SH-SY5Y (cell line): ENCODE measurements around the gene PRR22.

Source experiments
- GATA2 ChIP-seq: IDR thresholded peaks from 2 replicates; pipeline ENCODE4 v1.6.1; 2011; ENCODE audit warnings: mild to moderate bottlenecking, low read depth, low read length
- GATA3 ChIP-seq: IDR thresholded peaks from 2 replicates; pipeline ENCODE4 v1.6.1; 2011; ENCODE audit warnings: low read depth, mild to moderate bottlenecking, low read length, moderate library complexity

DNA sequence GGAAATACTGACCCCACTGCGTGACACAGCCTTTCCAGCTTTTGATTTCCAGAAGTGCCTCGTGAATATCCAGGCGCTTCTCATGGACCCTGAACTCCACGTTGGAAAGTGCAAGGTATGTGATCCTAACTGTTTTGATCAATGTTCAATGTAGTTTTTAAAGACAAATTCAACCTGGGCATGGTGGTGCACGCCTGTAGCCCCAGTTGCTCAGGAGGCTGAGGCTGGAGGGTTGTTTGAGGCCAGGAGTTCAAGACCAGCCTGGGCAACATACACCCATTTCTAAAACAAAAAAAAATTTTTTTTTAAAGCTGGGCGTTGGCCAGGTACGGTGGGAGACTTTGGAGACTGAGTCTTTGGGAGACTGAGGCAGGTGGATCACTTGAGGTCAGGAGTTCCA is 32.8 kb downstream of the PRR22 start:
- TF ChIP-seq GATA2, result no peak
- no peak for TF ChIP-seq GATA3
